HK-2 (cell line): Measurements from ENCODE around the gene SEMA6A.
A peak's percentile ranks its signal among the peaks of the same experiment; 100 is the strongest.

ENCODE experiments used
- DNase-seq: peaks from one replicate; pipeline ENCODE4 v3.0.0-alpha.2; 2018; ENCODE audit not compliant: unreplicated experiment

The SEMA6A gene

DNA sequence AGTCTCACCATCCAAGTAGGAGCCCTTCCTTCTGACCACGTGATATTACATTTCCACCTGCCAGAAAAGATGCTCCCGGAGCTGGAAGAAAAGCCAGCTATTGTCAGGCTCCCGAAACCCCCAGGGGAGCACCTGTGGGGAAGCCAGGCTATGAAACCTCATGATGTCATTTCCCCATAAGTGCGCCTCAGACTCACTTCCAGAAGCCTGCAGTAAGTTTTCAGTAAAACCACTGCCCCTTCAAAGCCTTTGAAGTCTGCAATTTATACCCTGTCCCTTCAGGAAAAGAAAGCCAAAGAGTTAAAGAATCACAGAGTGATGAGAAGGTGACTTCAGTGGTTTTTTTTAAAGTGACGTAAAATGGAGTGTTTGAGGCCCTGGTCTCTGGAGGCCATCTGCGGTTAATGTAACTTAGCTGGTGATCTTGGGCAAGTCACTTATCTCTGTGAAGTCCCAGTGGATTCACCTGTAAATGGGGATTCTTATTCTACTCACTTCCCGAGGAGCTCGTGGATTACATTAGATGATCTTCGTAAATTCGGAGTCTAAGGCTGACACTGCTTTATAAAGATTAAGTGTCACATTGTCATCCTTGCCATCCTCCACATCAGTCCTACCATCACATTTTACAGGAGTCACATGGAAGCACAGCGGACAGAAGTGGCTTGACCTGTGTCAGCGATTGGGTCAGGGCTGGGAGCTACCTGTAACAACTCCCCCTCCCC, 2.6 kb upstream of the SEMA6A start:
- no peak for DNase-seq

- DNase-seq, result peak; percentile 59
These were observed 1.6 kb upstream of the SEMA6A start for GRCh38 chr5:116576053-116576713.

GRCh38 chr5:116575326-116576052, 866 bp upstream of the SEMA6A start:
- DNase-seq, result no peak

DNA sequence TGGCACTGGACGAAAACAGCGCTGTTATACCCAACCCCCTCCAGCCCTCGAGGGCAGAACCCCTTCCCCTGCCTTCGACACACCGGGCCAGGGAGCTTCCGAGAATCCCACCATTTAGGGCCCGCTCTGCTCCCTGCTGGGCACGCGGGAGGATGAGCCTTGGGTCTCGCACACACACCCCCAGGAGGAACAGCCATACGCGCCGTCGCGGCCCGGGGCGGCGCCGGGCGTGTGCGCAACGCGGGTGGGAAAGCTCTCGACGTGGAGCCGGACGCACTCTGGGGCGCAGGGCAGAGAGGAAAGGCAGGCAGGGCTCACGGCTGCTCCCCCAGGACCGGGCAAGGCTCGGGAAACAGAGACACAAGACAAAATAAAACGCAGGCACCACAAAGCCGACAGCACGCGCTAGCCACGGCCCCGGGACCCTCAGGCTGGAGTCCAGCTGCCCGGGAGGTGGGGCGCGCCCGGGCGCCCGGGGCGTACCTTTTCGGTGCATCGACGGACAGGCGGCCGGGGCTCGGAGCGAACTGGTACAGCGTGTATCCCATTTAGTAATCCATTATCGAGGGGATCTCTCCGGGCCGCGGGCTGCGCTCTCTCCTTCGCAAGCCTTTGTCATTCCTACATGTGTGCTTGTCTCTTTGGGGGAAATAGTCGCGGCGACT, 789 bp downstream of the SEMA6A start:
- peak; percentile 41 for DNase-seq

DNA sequence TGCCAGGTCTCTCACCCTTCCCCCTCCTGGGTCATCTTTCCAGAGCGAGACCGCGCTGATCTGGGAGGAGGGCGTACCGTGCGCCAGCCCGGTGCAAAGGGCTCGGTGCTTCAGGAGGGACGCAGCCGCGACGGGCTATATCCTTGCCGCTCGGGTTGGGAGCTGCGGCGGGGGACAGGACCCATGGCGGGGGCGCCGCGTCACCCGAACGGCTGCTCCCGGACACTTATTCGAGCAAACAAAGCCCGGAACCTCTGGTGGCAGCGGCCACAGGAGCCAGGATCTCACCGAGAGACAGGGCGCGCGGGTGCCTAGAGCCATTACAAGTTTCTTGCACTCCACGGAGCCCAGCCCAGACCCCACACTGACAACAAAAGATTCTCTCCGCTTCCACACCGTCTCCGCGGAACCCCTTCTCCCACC, 1.3 kb downstream of the SEMA6A start:
- peak; percentile 57 for DNase-seq

- DNase-seq, result peak; percentile 50
These were observed 2.0 kb downstream of the SEMA6A start for GRCh38 chr5:116572350-116573278.

GRCh38 chr5:116571568-116572349, 2.9 kb downstream of the SEMA6A start:
- DNase-seq, result no peak

GRCh38 chr5:116569999-116570398, 4.6 kb downstream of the SEMA6A start:
- no peak for DNase-seq

DNA sequence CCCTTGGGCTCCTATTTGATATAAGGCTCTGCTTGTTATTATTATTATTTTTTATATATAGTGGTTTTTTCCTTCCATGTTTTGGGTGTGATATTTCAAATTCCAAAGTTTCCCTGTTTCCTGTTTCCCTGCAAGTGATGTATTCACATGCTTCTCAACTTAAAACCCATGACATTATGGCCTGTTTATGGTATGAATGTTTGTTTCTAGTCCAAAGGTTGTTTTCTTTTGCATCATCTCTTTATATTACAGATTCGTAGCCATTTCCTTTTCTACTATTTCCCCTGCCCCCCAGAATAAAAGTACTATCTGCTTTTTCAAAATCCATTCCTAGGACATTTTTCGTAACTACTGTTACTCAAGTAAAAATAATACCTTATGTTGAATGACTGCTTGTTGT, 7.5 kb downstream of the SEMA6A start:
- DNase-seq, result no peak

- DNase-seq, result no peak
These were observed 8.4 kb downstream of the SEMA6A start for GRCh38 chr5:116566251-116566650.

DNA sequence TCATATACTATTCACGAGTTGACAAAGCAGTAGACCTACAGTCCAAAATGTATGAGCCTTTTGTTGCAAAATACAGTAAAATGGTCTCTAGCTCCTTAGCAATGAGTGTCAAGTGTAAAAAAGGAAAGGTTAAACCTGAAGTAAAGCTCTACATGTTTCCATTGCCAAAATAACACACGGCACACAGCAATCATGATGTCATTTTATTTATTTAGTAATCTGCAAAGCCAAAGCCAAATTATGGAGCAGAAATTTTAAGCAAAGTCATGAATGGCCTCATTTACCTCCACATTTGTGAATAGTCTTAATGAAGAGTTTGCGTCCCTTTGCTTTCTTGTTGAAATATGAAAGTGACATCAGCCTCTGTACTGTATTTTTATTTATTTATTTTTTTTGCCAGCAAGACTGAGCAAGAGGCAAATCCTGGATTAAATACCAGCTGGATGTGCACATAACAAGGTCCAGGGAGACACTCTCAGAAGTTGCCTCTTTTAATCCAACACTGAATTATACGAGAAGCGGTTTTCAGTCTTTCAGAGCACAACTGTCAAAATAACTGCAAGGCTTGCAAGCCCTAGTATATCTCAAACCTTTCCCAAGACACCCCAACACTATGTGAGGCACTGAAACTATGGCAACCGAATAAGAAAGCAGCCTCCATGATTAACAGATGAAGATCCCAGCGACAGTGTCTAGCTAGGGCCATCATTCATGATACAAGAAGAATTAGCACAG, 9.7 kb downstream of the SEMA6A start:
- DNase-seq, result no peak

GRCh38 chr5:116564312-116564711, 10.3 kb downstream of the SEMA6A start:
- no peak for DNase-seq

- no peak for DNase-seq
These were observed 10.8 kb downstream of the SEMA6A start for GRCh38 chr5:116563736-116564308.

- no peak for DNase-seq
These were observed 12.0 kb downstream of the SEMA6A start for GRCh38 chr5:116562669-116563068.

DNA sequence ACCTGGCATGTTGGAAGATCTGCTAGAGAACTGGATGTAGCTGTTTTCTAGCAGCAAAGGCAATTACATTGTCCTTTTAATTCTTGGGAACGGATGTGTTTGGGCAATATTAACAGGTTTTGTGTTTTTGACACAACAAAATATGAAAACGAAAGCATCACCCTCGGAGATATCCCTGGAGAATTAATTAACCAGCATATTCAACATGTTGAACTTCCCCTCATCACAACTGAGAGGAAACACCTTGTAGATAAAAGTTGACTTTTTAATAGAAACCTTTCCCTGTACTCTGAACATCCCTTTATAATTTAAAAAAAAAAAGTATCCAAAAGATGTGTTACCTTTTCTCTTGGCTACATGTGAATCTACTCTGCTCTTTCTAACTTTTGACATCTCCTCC, 13.0 kb downstream of the SEMA6A start:
- DNase-seq, result no peak

GRCh38 chr5:116559673-116560164, 14.9 kb downstream of the SEMA6A start:
- no peak for DNase-seq

DNA sequence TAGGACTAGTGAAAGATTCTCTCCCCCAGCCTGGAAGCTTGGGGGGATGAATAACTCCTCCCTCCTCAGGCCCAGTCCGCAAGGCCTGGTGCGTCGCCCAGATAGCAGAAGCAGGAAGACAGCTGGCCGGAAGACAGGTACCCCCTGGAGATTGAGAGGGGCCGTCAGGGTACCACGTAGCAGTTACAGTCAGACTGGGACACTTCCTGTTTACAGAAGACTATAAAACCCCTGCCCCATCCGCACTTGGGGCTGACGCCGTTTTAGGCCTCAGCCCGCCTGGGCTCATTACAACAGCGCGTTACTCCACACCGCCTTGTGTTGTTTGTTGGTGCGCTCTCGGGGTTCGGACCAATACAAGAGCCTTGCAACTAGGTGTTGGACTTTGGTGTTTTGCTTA, 15.4 kb downstream of the SEMA6A start:
- DNase-seq, result no peak

- no peak for DNase-seq
These were observed 16.9 kb downstream of the SEMA6A start for GRCh38 chr5:116557669-116558271.

DNA sequence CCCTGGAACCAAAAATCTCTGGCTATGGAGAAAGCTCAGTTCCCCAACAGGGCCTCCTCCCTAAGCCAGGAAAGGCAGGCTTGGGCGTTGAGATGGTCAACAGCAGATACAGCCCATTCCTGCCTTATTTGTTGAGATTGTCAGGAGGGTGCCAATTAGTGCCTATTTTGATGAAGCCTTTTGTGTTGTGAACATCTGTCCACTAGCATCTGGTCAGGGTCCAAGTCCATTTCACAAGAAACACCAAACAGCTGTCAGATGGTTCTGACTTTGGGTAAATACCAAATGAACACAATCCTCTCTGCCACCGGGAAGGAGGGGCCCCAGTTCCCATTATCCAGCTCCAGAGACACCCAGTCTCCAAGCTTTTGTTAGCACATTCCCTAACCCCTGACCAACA, 19.9 kb downstream of the SEMA6A start:
- no peak for DNase-seq
